GM21367 (cell line): ENCODE results near the gene LIM2.
A peak's percentile ranks its signal among the peaks of the same experiment; 100 is the strongest.
"Not testable (repeated sequence)": the region's sequence is repeated elsewhere in the genome, so short reads cannot be mapped to it uniquely, and the experiment has no call there.

ENCODE experiments used
- ATAC-seq: cut with Tn5 transposase; IDR thresholded peaks from one replicate; pipeline ENCODE4 v1.9.1; 2021; ENCODE audit not compliant: unreplicated experiment

Gene LIM2, protein sequence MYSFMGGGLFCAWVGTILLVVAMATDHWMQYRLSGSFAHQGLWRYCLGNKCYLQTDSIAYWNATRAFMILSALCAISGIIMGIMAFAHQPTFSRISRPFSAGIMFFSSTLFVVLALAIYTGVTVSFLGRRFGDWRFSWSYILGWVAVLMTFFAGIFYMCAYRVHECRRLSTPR

DNA sequence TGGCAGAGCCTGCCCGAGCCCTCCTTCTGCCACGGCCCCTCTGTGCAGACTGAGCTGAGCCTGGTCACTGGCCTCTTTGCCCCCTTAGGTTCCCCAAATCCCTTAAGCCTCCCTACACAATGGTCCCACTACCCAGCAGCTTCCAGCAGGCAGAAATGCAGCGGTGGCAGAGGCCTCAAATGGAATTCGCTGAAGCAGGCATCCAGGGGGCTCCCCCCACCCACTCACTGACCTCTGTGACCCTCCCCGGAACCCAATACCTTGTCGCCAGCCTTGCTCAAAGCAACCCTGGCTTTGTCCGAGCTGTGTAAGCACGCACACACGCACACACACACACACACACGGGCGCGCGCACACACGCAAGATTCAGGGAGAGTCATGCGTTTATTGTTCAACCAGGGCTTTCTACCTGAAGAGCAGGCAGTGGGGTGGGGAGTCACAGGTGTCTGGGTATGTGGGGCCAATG is at the start of gene LIM2:
TSS of gene LIM2 (minus strand) at position 51 of the 466 bp plus-strand sequence. CDS start 531 bp downstream, outside the sequence.
- no peak for ATAC-seq

DNA sequence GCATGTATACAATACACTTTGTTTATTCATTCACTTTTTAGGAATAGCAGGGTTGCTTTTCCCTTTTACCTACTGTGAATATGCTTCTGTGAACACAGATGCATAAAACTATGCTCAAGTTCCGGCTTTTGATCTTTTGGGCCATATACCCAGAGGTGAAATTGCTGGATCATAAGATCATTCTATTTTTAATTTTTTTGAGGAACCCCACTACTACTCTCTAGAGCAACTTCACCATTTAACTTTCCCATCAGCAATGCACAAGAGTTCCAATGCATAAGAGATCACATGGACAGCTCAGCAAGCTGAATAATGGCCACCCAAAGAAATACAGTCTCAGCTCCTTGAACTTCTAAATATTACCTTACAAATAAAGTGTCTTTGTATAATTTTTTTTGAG is 46.7 kb upstream of the LIM2 start:
- no peak for ATAC-seq

DNA sequence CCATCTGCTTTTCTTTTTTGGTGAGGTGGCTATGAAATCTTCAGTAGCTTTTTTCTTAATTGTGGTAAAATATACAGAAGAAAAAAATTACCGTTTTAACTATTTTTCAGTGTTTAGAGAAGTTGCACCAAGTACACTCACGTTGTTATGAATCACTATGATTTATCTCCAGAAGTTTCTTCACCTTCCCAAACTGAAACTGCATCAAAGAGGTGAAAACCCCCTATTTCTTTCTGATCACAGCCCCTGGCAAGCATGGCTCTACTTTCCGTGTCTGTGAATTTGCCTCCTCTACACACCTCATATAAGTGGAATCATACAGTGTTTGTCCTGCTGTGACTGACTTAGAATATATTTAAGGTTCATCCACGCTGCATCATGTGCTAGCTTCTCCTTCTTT is 45.3 kb upstream of the LIM2 start:
- ATAC-seq = no peak

DNA sequence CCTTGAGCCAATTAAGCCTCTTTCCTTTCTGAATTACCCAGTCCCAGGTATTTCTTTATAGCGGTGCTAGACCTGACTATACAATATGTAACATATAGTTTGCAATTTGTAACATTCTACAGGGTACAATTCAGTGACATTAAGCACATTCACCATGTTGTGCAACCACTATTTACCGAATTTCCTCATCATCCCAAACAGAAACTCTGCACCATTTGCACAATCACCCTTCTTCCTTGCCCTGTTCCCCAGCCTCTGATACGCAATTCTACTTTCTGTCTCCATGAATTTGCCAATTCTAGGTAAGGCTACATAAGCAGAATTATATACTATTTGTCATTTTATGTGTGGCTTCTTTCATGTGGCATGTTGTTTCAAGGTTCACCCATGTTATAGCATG is 43.4 kb upstream of the LIM2 start:
- ATAC-seq = no peak

DNA sequence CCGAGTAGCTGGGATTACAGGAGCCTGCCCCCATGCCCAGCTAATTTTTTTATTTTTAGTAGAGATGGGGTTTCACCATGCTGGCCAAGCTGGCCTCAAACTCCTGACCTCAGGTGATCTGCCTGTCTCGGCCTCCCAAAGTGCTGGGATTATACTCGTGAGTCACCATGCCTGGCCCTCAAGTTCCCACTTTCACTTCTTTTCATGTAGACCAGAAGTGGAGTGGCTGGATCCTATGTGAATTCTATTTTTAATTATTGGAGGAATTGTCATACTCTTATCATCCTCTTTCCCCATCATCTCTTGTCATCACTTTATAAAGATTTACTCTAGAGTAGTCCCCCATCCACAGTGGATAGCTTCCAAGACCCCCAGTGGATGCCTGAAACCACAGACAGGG is 42.4 kb upstream of the LIM2 start:
- ATAC-seq = no peak

DNA sequence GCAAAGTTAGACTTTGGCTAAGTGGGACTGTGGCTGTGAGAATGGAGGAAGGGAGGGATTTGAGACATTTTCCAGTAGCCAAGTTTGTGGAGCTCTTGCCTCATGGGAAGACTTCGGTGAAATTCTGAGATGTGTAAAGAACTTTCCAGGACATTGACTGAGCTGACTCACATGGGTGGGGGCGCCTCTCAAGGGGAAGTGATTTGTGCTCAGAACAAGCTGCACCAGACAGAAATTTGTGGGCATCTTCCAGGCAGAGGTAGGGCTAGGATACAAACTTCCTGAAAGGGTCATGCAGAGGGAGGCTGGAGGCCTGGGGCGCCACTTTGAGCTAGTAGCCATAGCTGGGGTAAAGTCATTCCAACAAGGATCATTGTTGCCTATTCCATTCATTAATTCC is 39.4 kb upstream of the LIM2 start:
- no peak for ATAC-seq

DNA sequence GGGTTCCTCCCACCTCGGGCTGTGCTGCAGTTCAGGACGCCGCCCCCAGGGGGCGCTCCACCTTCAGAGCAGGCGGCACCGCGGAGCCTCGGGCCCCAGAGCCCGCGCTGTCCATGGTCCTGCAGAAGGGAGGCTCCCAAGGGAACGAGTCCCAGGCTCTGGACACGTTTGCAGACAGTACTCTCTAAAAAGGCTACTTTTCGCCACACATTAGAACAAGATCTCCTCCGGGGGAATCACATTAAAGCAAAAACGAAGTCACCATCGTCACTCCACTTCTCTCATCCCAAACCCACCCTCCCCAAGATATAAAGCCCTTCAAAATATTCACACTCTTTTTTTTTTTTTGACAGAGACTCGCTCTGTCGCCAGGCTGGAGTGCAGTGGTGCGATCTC is 34.3 kb upstream of the LIM2 start:
- no peak for ATAC-seq

DNA sequence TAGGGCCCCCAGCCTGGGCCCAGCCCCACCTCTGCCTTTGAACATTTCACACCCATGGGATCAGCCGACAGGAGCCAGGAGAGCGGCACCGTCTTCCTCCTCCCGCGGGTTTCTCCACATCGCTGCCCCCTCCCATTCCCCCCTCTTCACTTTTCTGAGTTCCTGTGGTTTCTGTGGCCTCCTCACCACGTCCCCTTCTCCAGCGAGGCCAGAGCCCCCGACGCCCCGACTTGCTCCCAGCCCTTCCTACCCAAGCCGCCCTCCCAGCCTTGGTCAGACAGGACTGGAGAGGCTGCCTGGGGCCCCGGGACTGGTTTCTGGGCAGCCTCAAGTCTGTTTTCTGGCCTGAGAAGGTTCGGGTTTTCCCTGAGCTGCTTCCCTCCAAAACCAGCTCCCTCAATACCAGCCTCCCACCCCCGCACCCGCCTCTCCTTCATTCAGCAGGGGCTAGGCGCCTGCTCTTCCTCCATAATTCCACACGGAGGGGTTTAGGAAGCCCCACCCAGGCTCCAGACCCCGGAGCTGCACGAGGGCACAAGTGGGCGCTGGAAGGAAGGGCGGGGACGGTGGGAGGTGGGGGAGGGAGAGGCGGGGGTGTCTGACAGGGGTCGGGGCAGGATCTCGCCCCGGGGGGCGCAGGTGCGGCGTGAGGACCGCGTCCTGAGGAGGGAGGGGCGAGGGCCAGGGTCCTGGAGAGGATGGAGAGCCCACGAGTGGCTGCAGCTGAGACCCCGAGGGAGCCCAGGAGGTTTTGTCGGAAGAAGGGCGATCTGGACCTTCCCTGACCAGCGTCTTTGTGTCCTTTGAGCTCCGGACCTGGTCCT is 33.7 kb upstream of the LIM2 start:
- no peak for ATAC-seq

DNA sequence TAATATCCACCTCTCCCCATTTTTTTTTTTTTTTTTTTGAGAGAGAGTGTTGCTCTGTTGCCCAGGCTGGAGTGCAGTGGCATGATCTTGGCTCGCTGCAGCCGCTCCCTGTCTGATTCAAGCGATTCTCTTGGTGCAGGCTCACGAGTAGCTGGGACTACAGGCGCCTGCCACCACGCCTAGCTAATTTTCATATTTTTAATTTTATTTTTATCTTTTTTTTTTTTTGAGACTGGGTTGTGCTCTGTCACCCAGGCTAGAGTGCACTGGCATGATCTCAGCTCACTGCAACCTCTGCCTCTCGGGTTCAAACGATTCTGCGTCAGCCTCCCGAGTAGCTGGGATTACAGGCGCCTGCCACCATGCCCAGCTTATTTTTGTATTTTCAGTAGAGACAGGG is 32.7 kb upstream of the LIM2 start:
- ATAC-seq = not testable (repeated sequence)

DNA sequence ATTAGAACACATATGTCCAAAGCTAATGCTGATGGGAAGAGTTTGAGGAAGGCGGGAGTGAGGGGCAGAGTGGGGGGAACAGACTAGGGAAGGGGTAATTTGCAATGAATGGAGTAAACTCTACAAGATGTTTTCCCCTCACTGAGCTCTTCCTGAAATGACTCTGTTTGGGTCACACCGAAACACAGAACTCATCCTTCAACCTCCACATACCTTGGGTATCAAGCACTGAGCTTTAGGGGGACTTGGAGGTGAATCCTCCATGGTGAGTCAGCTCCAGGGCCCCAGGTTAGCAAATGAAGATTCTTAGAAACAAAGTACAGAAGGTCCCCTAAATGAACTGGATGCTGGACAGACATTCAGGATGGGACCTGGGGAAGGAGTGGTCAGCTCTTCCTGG is 30.9 kb upstream of the LIM2 start:
- ATAC-seq = no peak

DNA sequence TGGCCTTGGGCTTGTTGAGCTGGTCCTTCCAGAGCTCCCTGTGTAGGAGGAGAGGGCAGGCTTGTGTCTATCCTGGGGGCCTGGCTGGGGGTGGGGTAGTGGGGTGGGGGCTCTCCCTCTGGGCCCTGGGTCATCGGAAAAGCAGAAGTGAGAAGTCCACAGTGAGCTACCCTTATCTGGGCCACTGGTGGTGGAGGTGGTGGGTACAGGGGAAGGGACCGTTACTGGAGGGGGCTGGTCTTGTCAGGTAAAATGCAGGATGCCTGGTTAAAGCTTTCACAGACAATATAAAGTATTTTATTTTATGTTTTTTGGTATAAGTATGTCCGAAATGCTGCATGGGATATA is 30.0 kb upstream of the LIM2 start:
- ATAC-seq = peak; percentile 5

DNA sequence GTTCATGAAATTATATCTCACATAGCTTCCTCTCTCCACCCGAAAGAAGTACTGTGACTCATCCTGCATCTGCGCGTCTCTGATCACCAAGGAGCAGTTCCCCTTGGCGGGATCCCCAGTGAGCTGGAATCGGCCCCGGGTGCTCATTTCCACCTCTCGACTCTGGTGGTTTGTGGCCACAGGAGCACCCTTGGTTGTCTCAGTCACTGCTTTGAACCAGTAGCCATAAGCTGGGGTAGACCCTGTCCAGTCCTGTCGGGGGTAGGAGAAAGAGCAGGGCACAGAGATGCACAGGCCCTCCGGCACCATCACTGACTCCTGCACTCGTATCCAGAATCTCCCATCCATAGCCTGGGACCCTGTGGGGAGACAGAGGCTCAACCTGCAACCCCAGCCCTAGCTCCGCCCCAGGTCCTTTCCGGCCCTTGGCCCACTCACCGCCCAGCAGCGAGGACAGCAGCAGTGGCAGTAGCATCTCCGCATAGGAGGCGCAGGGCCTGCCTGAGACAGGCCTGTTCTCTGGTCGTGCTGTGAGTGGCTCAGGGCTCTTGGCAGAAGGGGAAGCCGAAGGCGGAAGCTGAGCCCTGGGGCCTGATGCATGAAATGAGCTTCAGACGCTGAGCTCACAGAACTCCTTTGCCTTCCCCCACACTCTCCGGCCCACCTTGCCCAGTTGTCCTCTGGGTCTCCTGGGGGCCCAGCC is 29.5 kb upstream of the LIM2 start, which contains the start of gene SIGLEC10:
TSS of gene SIGLEC10 (minus strand) at position 536 of the 703 bp plus-strand sequence. CDS start at position 475, 61 bp downstream.
- ATAC-seq = peak; percentile 56

DNA sequence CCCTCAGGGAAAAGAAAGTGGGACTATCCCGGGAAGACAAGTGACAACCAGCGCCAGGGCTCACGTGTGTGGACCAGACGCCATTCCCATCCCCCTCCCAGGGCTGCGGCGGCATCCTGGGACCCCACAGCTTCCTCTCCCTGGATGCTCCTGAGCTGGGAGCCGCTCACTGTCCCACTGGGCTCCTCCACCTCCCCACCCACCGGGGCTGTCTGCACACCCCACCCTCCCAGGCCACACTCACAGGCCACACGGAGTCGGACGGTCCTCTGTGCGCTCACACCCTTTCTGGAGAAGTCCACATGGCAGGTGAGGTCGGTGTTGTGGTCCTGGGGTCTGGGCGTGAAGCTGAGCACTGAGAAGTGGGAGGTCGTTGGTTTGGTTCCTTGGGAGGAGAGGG is 28.6 kb upstream of the LIM2 start:
- not testable (repeated sequence) for ATAC-seq

DNA sequence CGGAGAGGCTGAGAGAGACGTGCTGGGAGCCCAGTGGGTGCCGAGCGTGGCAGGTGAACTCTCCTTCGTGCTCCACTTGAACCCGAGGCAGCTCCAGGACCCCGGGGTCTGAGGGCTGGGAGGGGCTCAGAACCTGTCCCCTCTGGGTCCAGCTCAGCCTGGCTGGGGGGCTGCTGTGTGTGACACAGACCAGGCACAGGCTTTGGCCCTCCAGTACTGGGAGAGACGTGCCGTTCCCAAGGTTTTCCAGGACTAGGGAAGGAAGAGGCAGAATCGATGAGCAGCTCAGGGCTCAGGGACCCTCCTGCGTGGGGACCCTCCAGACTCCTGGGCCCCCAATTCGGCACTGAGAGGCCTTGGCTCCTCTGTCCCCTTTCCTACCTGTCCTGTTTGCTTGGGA is 27.4 kb upstream of the LIM2 start:
- ATAC-seq = no peak

DNA sequence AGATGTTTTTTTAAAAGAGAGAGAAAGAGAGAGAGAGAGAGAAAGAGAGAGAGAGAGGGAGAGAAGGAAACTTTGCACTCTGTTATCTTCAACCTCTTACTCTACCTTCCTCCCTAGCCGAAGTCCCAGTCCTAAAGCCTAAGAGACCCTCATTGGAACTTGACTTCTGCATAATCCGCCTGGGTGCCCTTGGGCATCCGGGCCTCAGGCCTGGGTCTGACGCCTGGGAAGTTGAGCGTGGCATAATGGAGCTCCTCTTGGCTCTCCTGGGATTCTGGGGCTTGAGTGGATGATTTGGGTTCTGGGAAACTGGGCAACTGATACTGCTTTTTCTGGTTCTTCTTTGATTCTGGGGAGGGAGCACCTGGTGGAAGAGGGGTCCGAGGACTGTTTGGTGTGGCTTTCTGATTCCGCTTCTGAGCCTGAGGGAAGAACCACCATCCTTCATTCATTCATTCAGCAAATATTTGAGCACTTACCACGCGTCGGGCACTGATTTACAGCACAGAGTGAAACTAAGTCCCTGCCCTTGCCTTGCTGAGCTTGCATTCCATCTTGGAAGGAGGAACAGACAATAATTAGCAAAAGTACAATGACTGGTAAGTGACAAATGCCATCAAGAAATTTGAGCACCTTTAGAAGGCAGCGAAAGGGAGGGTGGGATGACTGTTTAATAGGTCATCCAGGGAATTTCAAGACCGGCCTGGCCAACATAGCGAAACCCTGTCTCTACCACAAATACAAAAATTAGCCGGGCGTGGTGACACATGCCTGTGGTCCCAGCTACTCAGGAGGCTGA is 23.4 kb upstream of the LIM2 start:
- ATAC-seq = no peak

DNA sequence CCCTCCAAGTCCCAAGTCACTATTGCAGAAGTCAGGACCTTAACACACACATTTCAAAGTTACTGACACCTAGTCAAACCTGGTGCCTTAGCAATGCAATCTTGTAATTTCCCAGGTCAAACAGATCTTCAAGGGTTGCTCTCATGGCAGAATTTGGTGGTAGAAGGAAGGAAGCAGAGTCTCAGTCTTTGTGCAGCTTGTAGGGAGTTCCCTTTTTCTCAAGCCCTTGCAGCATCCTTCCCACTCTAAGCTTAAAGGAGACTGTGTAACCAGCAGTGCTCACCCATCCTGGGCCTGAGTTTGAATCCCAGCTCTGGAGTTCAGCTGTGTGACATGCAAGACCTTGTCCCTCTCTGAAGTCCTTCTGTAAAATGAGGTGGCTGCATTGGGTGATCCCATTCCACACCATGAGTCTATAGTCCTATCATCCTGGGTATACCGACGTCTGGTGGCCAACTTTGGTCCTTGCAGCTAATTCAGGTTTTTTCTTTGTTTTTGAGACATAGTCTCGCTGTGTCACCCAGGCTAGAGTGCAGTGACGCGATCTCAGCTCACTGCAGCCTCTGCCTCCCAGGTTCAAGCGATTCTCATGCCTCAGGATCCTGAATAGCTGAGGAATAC is 19.8 kb upstream of the LIM2 start:
- ATAC-seq = no peak

DNA sequence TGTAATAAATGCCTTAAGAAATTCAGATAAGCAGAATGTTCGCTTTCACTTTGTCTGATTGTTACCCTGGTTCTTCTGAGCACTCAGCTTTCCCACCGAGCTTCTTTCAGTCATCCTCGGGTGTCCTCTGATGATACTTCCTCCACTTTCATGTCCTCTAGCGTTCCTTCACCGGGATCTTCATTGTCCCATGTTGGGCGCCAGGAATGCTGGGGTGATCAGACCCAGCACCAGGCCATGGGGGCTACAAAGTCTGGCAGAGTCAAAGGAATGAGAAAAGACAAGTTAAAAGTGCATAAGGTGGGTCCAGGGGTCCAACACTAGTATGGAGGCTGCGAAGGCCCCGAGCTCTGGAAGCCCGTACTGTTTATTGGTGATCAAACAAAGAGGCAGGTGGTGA is 14.3 kb upstream of the LIM2 start:
- no peak for ATAC-seq

DNA sequence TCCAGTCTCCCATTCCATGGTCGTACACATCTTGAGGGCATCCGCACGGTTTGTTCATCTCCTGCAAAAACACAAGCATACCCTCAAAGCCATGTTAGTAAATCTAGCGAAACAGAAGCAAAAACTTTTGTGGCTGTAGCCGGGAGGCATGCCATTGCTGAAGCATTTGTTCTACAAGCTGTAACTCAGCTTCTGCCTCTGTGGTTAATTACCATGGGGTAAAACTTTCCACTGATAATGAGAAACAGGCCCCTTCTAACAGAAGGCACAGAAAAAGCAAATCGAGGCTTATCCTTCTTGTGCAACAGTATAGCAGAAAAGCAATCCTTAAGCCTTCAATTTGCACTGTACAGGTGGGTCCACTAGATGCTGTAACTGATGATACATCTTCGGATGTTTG is 12.2 kb upstream of the LIM2 start:
- not testable (repeated sequence) for ATAC-seq

DNA sequence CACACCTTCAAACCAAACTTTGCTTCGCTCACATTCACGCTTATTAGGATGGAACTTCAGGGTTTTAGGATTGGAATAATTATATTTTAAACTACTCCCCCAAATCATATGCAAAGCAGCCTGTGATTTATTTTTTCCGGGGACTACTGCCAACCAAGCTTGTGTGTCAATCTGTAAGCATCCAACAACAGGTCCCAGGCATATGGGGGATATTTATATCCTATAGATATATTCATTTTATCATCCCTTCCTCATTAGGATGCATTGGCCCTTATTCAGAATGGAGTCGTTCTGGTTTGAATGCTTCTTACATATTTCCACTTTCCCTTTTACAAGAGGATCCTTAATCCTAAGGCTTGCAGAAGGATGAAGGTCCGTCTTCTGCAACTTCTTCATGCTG is 11.5 kb upstream of the LIM2 start:
- no peak for ATAC-seq

DNA sequence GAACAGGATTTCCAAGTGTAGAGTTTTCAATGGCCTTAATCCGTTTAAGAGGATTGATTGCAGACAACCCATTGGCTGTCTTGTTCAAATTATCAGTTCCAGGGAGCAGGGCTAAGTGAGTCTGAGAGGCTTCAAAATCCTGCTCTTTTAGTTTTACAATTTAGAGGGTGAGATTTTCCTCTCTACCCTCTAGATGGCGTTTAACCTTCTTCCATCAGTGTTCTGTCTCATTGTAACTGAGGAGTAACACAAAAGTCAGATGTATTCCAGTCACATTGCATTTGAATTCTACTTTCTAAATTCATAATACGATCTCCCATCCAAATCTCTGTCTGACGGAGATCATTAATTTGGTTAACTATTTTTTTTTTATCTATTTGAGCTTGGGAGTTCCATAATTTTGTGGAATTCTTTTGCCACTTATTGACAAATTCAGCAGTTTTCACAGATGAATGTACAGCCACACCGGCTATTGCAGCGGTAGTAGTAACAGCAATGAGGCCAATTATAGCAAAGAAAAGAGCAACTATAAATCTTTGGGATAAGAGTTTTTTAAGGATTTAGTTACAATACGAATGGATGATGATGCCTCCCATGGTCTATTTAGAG is 10.4 kb upstream of the LIM2 start:
- ATAC-seq = no peak
